Measurements from ENCODE around the gene BNIPL.

DNA sequence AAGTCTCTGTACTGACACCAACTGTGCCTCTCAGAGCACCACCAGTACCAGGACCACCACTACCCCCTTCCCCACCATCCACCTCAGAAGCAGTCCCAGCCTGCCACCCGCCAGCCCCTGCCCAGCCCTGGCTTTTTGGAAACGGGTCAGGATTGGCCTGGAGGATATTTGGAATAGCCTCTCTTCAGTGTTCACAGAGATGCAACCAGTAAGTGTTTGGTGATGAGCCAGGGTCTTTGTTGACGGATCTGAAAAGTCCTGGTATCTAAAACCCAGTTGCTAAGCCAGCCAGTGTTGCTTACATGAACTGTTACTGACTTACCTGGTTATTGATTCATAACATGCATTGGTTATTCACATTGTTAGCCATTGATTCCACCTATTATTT, 12.3 kb downstream of the BNIPL start:
- peak in 1 of 6 experiments; percentile 52 for TF ChIP-seq CTCF (IDR thresholded peaks at IDR 0.05)
- no peak for TF ChIP-seq POLR2A (IDR thresholded peaks at IDR 0.05)
